ENCODE data around the gene PTPN12. TPM values are rescaled to one million over a fixed set of nuclear protein-coding genes. Genes with fewer than 3 reads are reported as not detected.

PTPN12 gene
- total RNA-seq, 1 experiment from 2014 or later = 82.1 TPM

- Histone ChIP-seq H3K4me3 (ENCODE audit: low read depth in 2 of 2, low read length in 2 of 2) (no peak overlapping the region), H3K27me3 (ENCODE audit: control insufficient read depth, insufficient read depth, low read length) (no peaks in the 10 kb centered on the region), H3K36me3 (ENCODE audit: control insufficient read depth, insufficient read depth, low read length) (no peaks in the 10 kb centered on the region; the same call in 1 of the 2 replicates), H3K4me1 (ENCODE audit: control insufficient read depth, insufficient read depth, low read length) (peaks cover 16% of the 10 kb centered on the region; the same call in 1 of the 2 replicates), H3K9me3 (ENCODE audit: control insufficient read depth, insufficient read depth, low read depth, low read length) (no peaks in the 10 kb centered on the region), H3K27ac (ENCODE audit: low read length) (no peak overlapping the region)
- intact Hi-C loops (cut with micrococcal nuclease; ENCODE audit: unreplicated experiment) = no loop called here
- TF ChIP-seq TCF7L2 (IDR thresholded peaks at IDR 0.05; ENCODE audit: low read depth, low read length) (no peak), REST (IDR thresholded peaks at IDR 0.05; ENCODE audit: insufficient read depth in 1 of 2, low read depth in 2 of 2, low read length in 1 of 2) (no peak), POLR2AphosphoS5 (IDR thresholded peaks at IDR 0.05; ENCODE audit: low read depth, low read length) (no peak), CTCF (IDR thresholded peaks at IDR 0.05) (no peak), SIN3A (IDR thresholded peaks at IDR 0.05; ENCODE audit: borderline replicate concordance, insufficient read depth, low read depth, low read length) (no peak)
- in situ Hi-C loops (cut with HindIII; ENCODE audit: low pct_unique_long_range_greater_than_20kb, low sequenced_read_pairs) = no loop called here
- BruUV-seq (replicated peaks) = no TSS peak
- DNase-seq (ENCODE audit: low read depth, low spot score) = no peak
- no peak for ATAC-seq
- ChIA-PET POLR2A (no interaction called here), CTCF (no interaction called here)
These were observed 11.1 kb downstream of the PTPN12 start for GRCh38 chr7:77548206-77548605.

GRCh38 chr7:77549106-77549870, 12.2 kb downstream of the PTPN12 start:
- H3K4me1 ChIP-seq (ENCODE audit: control insufficient read depth, insufficient read depth, low read length) = peaks cover 16% of the 10 kb centered on the region; the same call in 1 of the 2 replicates
- no peak overlapping the region for H3K4me3 ChIP-seq (ENCODE audit: low read depth in 2 of 2, low read length in 2 of 2)
- in situ Hi-C loops (cut with HindIII; ENCODE audit: low pct_unique_long_range_greater_than_20kb, low sequenced_read_pairs) (no loop called here), intact Hi-C loops (cut with micrococcal nuclease; ENCODE audit: unreplicated experiment) (no loop called here)
- ChIA-PET CTCF (interaction anchor here (0.6 kb wide), 1 partner anchor 52 kb away, joined by 3 read pairs; no protein-coding TSS in a partner anchor), POLR2A (interaction anchor here (0.7 kb wide), 1 partner anchor 13 kb away, joined by 3 read pairs; no protein-coding TSS in a partner anchor)
- H3K27ac ChIP-seq (ENCODE audit: low read length) = no peak overlapping the region
- no TSS peak for BruUV-seq (replicated peaks)
- no peak for ATAC-seq
- DNase-seq (ENCODE audit: low read depth, low spot score) = no peak
- H3K27me3 ChIP-seq (ENCODE audit: control insufficient read depth, insufficient read depth, low read length) = no peaks in the 10 kb centered on the region
- H3K36me3 ChIP-seq (ENCODE audit: control insufficient read depth, insufficient read depth, low read length) = no peaks in the 10 kb centered on the region; the same call in 1 of the 2 replicates
- no peaks in the 10 kb centered on the region for H3K9me3 ChIP-seq (ENCODE audit: control insufficient read depth, insufficient read depth, low read depth, low read length)
- TF ChIP-seq SIN3A (IDR thresholded peaks at IDR 0.05; ENCODE audit: borderline replicate concordance, insufficient read depth, low read depth, low read length) (no peak), CTCF (IDR thresholded peaks at IDR 0.05) (no peak), TCF7L2 (IDR thresholded peaks at IDR 0.05; ENCODE audit: low read depth, low read length) (no peak), REST (IDR thresholded peaks at IDR 0.05; ENCODE audit: insufficient read depth in 1 of 2, low read depth in 2 of 2, low read length in 1 of 2) (no peak), POLR2AphosphoS5 (IDR thresholded peaks at IDR 0.05; ENCODE audit: low read depth, low read length) (no peak)

Data from Panc1 (cell line).